Measurements from ENCODE around the gene CACNA1G.

CACNA1G gene

DNA sequence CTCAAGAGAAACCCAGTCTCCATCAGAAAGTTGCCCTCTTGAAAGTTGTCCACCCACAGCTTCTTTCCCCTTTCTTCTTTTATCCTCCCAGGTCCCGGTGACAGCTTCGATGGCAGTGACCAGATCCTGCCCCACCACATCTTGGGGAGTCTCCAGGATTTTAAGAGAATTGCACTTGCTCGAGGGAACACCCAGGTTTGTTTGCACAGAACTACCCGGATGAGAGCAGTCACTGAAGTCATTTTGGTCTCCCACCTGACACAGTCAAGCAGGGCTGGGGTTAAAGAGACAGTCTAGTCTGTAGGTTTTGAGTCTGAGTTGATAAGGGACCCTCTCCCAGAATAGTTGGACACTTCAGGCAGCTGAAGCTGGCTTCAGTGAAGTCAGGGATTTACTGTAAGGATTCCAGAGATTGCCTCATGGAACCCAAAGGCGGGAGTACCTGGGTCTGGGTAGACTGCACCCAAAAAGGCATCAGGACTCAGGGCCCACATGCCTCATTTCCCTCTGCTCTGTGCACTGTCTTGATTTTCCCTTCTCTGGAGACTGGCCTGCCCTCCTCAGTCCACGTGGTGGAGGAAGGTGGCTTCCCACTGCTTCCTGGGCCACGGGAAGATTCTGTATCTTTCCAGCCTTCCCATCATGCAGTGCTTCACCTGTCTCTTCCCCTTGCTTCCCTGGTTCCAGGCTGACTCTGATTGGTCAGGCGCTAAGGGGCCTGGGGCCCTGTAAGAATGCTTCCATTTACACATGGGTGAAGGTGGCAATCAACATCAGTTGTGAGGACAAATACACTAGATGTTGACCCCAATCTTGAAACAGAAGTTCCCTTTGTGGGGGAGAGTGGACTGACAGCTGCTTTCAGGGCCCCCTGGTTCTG lies 42.8 kb upstream of the CACNA1G start:
- TF ChIP-seq, protein P1, sequence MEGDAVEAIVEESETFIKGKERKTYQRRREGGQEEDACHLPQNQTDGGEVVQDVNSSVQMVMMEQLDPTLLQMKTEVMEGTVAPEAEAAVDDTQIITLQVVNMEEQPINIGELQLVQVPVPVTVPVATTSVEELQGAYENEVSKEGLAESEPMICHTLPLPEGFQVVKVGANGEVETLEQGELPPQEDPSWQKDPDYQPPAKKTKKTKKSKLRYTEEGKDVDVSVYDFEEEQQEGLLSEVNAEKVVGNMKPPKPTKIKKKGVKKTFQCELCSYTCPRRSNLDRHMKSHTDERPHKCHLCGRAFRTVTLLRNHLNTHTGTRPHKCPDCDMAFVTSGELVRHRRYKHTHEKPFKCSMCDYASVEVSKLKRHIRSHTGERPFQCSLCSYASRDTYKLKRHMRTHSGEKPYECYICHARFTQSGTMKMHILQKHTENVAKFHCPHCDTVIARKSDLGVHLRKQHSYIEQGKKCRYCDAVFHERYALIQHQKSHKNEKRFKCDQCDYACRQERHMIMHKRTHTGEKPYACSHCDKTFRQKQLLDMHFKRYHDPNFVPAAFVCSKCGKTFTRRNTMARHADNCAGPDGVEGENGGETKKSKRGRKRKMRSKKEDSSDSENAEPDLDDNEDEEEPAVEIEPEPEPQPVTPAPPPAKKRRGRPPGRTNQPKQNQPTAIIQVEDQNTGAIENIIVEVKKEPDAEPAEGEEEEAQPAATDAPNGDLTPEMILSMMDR (IDR thresholded peaks at IDR 0.05; ENCODE audit: low read depth, low read length): no peak
- DNase-seq (ENCODE audit: extremely low read depth, low read depth): no peak

DNA sequence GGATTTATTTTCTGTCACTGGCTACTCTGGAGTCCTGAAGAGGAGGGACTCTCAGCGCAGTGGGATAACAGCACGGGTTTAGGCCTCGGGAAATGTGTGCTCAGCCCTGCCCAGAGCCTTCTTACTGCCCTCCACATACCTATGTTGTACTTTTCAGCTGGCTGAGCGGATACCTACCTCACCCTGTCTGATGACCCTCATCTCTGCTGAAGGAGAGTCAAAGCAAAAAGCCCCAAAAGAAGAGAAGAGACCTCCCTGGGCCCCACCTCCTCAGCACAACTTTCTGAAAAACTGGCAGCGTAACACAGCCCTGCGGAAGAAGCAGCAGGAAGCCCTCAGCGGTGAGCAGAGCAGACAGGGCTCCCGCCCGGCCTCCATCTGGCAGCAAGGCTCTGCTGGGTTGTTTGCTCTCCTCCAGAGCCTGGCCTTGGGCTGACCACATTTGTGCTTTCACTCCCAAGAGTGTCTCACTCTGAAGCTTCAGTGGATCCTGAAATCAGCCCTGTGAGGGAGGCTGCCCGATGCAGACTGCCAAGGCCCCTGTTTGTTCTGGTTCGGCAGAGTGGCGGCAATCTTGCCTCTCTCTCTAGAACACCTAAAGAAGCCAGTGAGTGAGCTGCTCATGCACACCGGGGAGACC lies 42.0 kb upstream of the CACNA1G start:
- DNase-seq (ENCODE audit: extremely low read depth, low read depth): no peak
- TF ChIP-seq, protein P1 (IDR thresholded peaks at IDR 0.05; ENCODE audit: low read depth, low read length): no peak

DNA sequence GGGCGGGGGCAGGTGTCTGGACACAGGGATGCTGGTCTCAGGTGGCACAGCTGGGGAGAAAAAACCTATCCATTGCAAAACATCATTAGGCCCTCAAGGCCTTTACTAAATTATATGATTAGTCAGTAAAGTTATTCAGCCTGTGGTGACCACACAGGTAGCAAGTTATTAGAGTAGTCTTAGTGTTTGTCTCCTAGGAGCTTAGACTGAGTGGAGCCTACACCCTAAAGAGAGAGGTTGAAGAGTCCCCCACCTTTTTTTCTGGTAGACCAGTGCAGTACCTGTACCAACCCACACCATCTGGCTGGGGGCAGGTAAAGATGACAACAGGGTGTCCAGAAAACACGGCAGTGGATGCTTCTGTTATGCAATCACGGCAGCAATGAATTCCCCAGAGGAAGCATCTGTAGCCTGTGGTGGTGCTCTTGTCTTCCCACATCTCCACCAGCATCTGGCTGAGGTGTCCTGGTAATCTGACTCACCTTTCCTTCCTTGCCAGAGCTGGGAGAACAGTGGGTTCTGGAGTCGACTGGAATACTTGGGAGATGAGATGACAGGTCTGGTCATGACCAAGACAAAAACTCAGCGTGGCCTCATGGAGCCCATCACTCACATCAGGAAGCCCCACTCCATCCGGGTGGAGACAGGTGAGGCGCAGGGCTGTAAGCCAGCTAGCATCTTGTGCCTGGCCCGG lies 41.2 kb upstream of the CACNA1G start:
- TF ChIP-seq, protein P1 (IDR thresholded peaks at IDR 0.05; ENCODE audit: low read depth, low read length): no peak

DNA sequence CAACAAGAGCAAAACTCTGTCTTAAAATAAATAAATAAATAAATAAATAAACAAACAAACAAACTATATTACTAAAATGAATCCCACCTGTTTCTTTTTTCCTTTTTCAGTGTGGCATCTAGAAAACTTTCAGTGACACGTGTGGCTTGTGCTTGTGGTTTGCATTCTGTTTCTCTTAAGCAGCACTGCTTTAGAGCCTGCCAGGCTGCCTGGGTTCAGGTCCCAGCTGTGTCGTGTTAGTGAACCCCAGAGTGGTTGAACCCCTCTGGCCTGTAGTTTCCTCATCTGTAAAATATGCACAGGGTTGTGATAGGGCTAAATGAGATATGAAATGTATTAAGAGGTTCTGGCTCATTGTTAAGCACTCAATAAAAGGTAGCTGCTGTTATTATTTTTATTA lies 40.0 kb upstream of the CACNA1G start:
- TF ChIP-seq, protein P1 (IDR thresholded peaks at IDR 0.05; ENCODE audit: low read depth, low read length): no peak
- DNase-seq (ENCODE audit: extremely low read depth, low read depth): no peak

More for the DNA sequence above, 41.2 kb upstream of the CACNA1G start:
- no peak for DNase-seq (ENCODE audit: extremely low read depth, low read depth)

DNA sequence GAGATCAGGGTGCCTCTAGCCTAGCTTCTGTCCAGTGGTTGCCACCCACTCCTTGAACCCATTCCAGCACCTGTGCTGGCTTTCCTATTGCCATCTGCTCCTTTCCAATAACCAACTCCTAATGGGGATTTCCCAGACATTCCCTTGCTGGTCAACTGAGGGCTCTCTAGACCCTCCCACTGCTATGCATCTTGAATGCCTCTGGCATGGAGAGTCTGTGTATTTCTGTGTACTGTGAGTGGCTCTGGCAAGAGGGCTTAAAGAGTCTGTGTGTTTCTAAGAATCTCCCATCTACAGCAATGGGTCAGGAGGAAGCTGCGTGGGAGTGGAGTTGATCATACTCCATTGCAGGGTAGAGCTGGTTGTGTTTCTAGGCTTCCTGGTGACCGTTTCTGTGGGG lies 39.0 kb upstream of the CACNA1G start:
- no peak for DNase-seq (ENCODE audit: extremely low read depth, low read depth)
- TF ChIP-seq, protein P1 (IDR thresholded peaks at IDR 0.05; ENCODE audit: low read depth, low read length): no peak

DNA sequence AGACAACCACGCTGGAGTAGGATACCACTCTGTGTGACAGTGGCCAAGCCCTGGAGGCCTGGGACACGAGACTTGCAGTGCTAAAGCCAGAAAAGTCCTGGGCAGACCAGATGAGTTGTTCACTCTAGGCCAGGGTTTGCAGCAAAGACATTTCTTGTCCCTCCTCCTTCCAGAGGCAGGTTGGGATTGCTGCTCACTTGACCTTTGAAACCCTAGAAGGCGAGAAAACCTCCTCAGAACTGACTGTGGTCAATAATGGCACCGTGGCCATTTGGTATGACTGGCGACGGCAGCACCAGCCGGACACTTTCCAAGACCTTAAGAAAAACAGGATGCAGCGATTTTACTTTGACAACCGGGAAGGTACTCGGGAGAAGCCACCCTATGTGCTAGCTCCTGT lies 37.7 kb upstream of the CACNA1G start:
- TF ChIP-seq, protein P1 (IDR thresholded peaks at IDR 0.05; ENCODE audit: low read depth, low read length): no peak
- no peak for DNase-seq (ENCODE audit: extremely low read depth, low read depth)

DNA sequence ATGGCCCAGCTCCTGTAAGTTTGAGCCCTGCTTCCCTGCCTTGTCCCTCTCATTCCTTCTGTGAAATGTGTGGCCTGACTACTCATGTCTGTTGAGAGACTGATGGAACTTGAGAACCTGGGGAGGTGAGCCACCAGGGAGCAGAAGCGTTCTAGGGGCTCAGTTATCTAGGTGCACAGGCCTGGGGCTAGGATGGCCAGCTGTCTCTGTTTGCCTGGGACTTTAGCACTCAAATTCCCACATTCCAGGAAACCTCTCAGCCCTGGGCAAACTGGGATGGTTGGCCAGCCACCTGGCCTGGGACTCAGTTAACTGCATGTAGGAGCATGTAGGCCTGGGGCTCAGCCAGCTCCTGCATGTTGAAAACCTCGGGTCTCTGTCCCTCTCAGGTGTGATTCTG lies 37.3 kb upstream of the CACNA1G start:
- TF ChIP-seq, protein P1 (IDR thresholded peaks at IDR 0.05; ENCODE audit: low read depth, low read length): no peak
- DNase-seq (ENCODE audit: extremely low read depth, low read depth): no peak

All from AG09319 (cell line).